Measurements from ENCODE around the gene ASB13. TPM values are rescaled to one million over a fixed set of nuclear protein-coding genes. Genes with fewer than 3 reads are reported as not detected.

ASB13 gene
- total RNA-seq, 1 experiment from 2014 or later: 13.8 TPM

DNA sequence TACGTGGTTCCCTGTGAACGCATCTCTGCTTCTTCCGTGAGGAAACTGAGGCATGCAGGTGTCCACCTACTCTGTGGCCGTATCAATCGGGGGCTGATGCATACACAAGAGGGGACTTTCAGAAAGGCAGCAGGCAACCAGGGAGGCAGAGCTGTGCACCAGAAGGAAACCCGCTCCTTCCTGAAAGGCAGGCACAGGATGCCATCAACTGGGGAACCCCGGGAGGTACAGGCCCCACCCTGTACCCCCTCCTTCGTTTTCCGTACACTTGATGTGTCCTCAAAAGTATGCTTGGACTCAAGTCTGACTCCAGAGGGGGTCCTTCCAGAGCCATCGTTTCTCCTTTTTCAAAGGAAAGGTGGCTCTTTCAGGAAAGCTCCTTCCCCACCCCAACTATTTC lies 59.5 kb downstream of the ASB13 start:
- no peaks in the 10 kb centered on the region for H3K9me3 Mint-ChIP-seq

More for the DNA sequence above, 59.5 kb downstream of the ASB13 start:
- H3K36me3 Mint-ChIP-seq (ENCODE audit: insufficient read depth in 1 of 3, low read depth in 3 of 3): no peaks in the 10 kb centered on the region
- H2BK15ac ChIP-seq (ENCODE audit: low read depth, low read length): no peak overlapping the region
- H3K27ac Mint-ChIP-seq: no peak overlapping the region
- no peak overlapping the region for H2AFZ ChIP-seq (ENCODE audit: low read length)
- TF ChIP-seq, protein P1, sequence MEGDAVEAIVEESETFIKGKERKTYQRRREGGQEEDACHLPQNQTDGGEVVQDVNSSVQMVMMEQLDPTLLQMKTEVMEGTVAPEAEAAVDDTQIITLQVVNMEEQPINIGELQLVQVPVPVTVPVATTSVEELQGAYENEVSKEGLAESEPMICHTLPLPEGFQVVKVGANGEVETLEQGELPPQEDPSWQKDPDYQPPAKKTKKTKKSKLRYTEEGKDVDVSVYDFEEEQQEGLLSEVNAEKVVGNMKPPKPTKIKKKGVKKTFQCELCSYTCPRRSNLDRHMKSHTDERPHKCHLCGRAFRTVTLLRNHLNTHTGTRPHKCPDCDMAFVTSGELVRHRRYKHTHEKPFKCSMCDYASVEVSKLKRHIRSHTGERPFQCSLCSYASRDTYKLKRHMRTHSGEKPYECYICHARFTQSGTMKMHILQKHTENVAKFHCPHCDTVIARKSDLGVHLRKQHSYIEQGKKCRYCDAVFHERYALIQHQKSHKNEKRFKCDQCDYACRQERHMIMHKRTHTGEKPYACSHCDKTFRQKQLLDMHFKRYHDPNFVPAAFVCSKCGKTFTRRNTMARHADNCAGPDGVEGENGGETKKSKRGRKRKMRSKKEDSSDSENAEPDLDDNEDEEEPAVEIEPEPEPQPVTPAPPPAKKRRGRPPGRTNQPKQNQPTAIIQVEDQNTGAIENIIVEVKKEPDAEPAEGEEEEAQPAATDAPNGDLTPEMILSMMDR (conservative IDR thresholded peaks at IDR 0.05): no peak
- H4K20me1 ChIP-seq (ENCODE audit: control insufficient read depth, insufficient read depth, insufficient read length): no peaks in the 10 kb centered on the region
- no peak overlapping the region for H2BK20ac ChIP-seq (ENCODE audit: low read depth, low read length, poor library complexity, severe bottlenecking)
- peaks cover 2 to 3% of the 10 kb centered on the region in 2 experiments for H3K4me1 Mint-ChIP-seq
- H3K9ac ChIP-seq (ENCODE audit: extremely low read depth, insufficient read length, low read length): no peak overlapping the region
- no peaks in the 10 kb centered on the region for H3K23me2 ChIP-seq (ENCODE audit: insufficient read length, low read depth, low read length, poor library complexity, severe bottlenecking)
- no peak overlapping the region for H3K4ac ChIP-seq (ENCODE audit: low read depth, low read length)
- WGBS (ENCODE audit: extremely low coverage, insufficient read length, low lambda C conversion rate): no CpG with 5 or more reads among the region's 10 CpGs
- no peak overlapping the region for H3K14ac ChIP-seq (ENCODE audit: insufficient read depth, low read length)
- no peaks in the 10 kb centered on the region for H3K79me1 ChIP-seq (ENCODE audit: insufficient read depth, low read depth, low read length, poor library complexity, severe bottlenecking)
- H3K56ac ChIP-seq (ENCODE audit: insufficient read length, low read depth, low read length): no peak overlapping the region
- H3K18ac ChIP-seq (ENCODE audit: insufficient read length, low read depth, low read length): no peak overlapping the region
- H4K91ac ChIP-seq (ENCODE audit: insufficient read length, low read depth, low read length): no peak overlapping the region
- H3K27me3 ChIP-seq (ENCODE audit: insufficient read depth, low read length): no peaks in the 10 kb centered on the region
- H2AK5ac ChIP-seq (ENCODE audit: insufficient read length, low read length): no peak overlapping the region
- H3K9me3 ChIP-seq (ENCODE audit: control insufficient read depth, low read depth, low read length): no peaks in the 10 kb centered on the region
- no peak overlapping the region for H3K4me2 ChIP-seq (ENCODE audit: insufficient read depth, insufficient read length, low read length)
- H2BK12ac ChIP-seq (ENCODE audit: insufficient read length, low read depth, low read length): no peak overlapping the region
- H3K27me3 Mint-ChIP-seq (ENCODE audit: low read depth): peaks cover 3% of the 10 kb centered on the region
- no peak overlapping the region for H3T11ph ChIP-seq (ENCODE audit: low read length)
- H3K23ac ChIP-seq (ENCODE audit: insufficient read length, low read depth, low read length): no peak overlapping the region
- H3K27ac ChIP-seq (ENCODE audit: insufficient read length, low read depth, low read length): no peak overlapping the region
- no peaks in the 10 kb centered on the region for H3K79me2 ChIP-seq (ENCODE audit: insufficient read depth, low read length)
- no peak overlapping the region for H3K4me3 Mint-ChIP-seq
- no peaks in the 10 kb centered on the region for H3K4me1 ChIP-seq (ENCODE audit: insufficient read depth, low read length)
- H4K8ac ChIP-seq (replicated peaks; ENCODE audit: insufficient read length, low read depth, low read length): no peak overlapping the region
- no peak overlapping the region for H2BK5ac ChIP-seq (ENCODE audit: insufficient read length, low read length)
- H4K5ac ChIP-seq (ENCODE audit: insufficient read length, low read depth, low read length): no peak overlapping the region
- DNase-seq: no peak
- H2BK120ac ChIP-seq (ENCODE audit: low read depth, low read length, poor library complexity, severe bottlenecking): no peak overlapping the region
